HG03378 (cell line): ENCODE data around the gene PLEKHA7.

ENCODE experiments used
- ATAC-seq: cut with Tn5 transposase; IDR thresholded peaks from one replicate; pipeline ENCODE4 v1.9.1; 2021; ENCODE audit warnings: mild to moderate bottlenecking, moderate library complexity; ENCODE audit not compliant: unreplicated experiment

PLEKHA7 gene

DNA sequence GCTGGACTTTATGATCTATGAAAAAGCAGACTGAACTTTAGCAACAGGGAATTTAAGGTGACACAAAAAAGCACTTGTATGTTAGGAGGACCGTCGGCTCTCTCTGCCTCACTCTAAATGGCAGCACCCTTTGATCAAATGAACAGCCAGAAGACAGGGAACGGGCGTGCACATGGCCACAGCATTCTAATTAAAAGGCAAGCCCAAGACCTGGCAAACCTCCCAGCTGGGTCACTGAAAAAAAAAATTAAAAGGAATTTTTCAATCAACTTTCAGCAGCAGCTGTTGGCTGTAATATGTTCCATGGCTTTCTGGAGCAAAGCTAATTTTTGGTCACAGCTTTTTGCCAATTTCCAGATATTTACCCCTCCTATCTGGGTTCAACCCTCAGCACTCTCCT lies 159.2 kb downstream of the PLEKHA7 start:
- no peak for ATAC-seq

- ATAC-seq = no peak
Observed at GRCh38 chr11:16853859-16854258, 160.4 kb downstream of the PLEKHA7 start.

- ATAC-seq = no peak
Observed at GRCh38 chr11:16853266-16853665, 160.9 kb downstream of the PLEKHA7 start.

DNA sequence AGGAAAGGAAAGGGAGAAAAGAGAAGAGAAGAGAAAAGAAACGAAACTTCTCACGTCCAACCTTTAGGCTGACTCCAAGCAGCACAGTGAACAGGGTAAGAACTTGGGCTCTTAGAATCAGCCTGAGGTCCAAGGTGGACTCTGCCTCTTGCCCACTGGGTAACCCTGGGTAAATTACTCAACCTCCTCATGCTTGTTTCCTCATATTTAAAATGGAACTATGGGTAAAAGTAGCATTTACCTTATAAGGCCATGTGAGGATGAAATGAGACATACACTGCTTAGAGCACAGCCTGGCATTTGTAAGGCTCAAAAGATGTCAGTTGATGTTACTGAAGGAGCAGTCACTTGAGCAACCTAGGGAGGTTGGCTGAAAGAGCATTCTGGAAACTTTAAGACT lies 167.9 kb downstream of the PLEKHA7 start:
- no peak for ATAC-seq

DNA sequence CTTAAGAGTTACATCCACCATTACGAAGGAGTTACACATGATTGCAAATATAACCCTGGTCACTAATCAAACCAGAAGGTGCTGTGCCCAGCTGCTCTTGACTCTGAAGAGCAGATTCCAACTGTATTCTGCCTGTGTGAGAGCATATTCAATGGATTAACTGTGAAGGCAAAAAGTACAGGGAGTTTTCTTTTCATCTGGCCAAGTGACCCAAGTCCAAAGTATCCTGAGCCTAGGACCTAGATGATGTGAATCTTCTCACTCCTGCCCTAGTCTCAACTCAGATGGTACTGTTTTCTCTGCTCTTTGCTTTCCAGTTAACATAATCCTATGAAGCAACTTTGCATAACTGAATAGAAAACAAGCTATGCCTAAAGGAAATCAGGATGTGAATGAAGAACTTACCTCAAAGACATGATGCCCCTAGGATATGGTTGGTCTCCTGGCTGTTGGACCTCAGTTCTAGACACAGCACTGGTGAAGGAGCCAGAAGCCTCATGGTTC lies 169.9 kb downstream of the PLEKHA7 start:
- ATAC-seq = no peak

GRCh38 chr11:16843294-16843693 lies 170.9 kb downstream of the PLEKHA7 start:
- no peak for ATAC-seq

GRCh38 chr11:16841984-16842383 lies 172.2 kb downstream of the PLEKHA7 start:
- ATAC-seq = no peak

DNA sequence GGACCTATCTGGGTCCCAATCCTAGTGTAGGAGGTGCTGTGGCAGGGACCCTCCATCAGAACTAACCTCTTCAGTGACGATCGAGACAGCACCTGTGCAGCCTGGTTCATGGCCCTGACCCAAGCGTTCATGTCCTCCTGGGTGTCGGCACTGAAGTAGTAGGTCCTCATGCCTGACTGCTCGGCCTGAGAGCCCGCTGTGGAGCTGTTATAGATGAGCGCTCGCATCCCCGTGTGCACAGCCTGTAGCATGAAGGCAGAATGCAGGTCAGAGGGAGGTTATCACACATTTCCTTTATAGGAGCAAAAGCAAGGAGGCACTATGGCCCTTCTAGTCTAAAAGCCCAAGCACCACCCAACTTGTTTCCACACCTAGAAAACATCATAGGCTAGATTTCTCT lies 172.7 kb downstream of the PLEKHA7 start:
- ATAC-seq = no peak

DNA sequence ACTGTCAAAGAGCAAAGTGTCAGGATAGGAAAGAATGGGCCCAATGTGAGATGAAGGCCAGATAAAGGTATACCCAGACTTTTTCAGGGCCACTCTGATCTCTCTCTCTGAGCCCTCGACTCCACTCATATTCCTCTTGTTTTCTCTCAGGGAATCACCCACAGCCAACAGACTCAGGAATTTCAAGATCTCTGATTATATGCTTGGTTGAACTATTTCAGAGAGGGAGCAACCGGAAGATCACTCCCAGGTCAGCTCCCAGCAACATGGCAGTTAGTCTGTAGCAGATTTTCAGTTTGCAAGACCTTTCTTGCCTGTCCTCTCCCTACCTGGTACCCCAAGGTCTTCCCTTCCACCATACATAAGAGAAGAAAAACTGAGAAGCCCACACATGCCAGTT lies 173.3 kb downstream of the PLEKHA7 start:
- no peak for ATAC-seq

DNA sequence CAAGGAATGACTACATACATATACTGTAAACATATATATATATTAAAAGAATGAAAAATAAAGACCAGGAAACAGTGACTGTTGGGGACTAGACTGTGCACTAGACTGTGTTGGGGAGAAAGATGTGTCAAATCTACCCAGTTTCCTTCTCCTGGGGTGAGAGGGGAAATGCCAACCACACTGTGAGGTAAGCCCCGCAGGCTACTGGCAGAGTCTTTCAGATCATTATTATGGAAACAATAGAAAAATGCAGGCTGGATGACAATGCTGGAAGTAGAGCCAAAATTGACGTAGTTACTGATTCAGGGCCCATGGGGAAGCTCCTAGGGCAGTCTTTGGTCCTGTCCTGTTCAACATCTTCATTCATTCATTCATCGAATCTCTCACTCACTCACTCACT lies 174.4 kb downstream of the PLEKHA7 start:
- ATAC-seq = no peak

GRCh38 chr11:16834384-16834783 lies 179.8 kb downstream of the PLEKHA7 start:
- no peak for ATAC-seq

DNA sequence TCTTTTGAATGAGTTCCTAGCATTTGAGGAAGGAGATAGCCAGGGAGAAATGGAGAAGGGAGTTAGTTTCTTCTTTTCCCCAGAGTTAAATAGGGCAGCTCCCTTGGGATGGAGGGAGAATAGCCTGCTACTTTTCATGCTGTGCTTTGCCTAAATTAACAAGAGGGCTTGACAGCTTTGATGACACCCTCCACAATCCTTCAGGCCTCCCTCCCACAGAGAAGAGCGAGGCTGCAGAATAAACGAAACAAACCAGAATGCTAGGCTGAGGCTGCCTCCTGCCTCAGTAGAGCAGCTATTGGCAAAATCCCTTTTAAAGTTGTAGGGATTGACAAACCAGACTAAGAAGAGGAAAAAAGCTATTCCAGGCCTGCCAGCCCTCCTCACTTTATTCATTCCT lies 181.2 kb downstream of the PLEKHA7 start:
- ATAC-seq = no peak

- ATAC-seq = no peak
Observed at GRCh38 chr11:16832193-16832539, 182.0 kb downstream of the PLEKHA7 start.

- no peak for ATAC-seq
Observed at GRCh38 chr11:16831316-16832192, 182.7 kb downstream of the PLEKHA7 start.

- ATAC-seq = no peak
Observed at GRCh38 chr11:16827139-16827538, 187.1 kb downstream of the PLEKHA7 start.

- no peak for ATAC-seq
Observed at GRCh38 chr11:16825968-16826367, 188.2 kb downstream of the PLEKHA7 start.

- ATAC-seq = no peak
Observed at GRCh38 chr11:16825101-16825500, 189.1 kb downstream of the PLEKHA7 start.

DNA sequence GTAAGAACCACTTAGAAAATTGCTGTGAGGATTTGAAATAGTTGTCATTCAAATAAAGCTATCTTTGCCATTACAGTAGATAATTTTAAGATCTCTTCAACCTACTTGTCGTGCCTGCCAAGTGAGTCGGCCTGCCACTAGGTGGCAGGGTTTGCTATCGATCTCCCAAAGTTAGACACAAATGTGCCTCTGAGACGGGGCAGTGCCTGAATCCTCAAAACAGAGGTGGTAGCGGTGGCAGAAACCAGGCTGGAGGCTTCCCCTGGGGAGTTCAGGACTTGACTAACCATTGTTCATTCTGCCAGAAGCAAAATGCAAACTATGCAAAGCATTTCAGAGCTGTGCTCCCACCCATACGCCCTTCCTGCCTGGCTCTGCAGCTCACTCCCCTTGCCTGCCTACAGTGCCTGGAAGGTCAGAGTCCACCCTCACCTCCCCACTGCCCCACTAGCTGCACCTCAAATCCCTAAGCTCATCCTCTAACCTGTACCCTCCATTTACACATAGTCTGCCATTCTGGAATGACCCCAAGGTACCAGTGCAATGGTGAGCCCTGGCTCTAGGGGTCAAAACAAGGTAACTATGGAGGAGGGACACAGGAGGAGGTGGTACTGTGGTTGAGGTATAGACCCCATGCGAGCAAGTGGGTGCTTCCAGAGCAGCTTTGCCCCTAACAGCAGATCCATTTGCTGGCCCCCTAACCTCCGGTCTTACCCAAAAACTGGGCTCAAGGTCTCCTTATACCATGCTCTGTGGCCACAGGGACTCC lies 193.7 kb downstream of the PLEKHA7 start:
- ATAC-seq = peak; percentile 87

GRCh38 chr11:16818284-16818683 lies 195.9 kb downstream of the PLEKHA7 start:
- no peak for ATAC-seq

GRCh38 chr11:16817351-16817750 lies 196.9 kb downstream of the PLEKHA7 start:
- no peak for ATAC-seq

GRCh38 chr11:16816358-16817270 lies 197.6 kb downstream of the PLEKHA7 start:
- no peak for ATAC-seq
